SK-N-SH (cell line): Measurements from ENCODE around the gene ACTR10. TPM values are rescaled to one million over a fixed set of nuclear protein-coding genes. Genes with fewer than 3 reads are reported as not detected.

Experiments
- CTCF ChIA-PET: fragments of 300-600, 350-600 bp; formaldehyde crosslinking; extraction: SDS; loops from one replicate; lab custom pipeline; 2021; lab: Yijun Ruan, JAX
- POLR2A ChIA-PET: fragments of 350-600 bp; sonication (Branson Sonifier 250); formaldehyde crosslinking; extraction: SDS; loops from one replicate; lab custom pipeline; 2020; ENCODE audit warnings: antibody characterized with exemption, inconsistent platforms; lab: Yijun Ruan, JAX
- DNase-seq: peaks from one replicate; pipeline ENCODE4 v3.0.0; 2012
- H2AFZ ChIP-seq: fragments of 200-600 bp; sonication (generic); 2 replicates; pipeline ENCODE4 v1.8.1; 2016; ENCODE audit warnings: antibody characterized with exemption, mild to moderate bottlenecking, low read depth
- H3F3A ChIP-seq: fragments of 200-600 bp; sonication (generic); replicated peaks from 2 replicates; pipeline ENCODE3; 2016; ENCODE audit warnings: antibody characterized with exemption, mild to moderate bottlenecking; ENCODE audit not compliant: insufficient read depth
- H3K27ac ChIP-seq, 2 experiments: fragments of 200-500 bp in 1 of 2; fragments of 200-600 bp in 1 of 2; sonication (Bioruptor generic) in 1 of 2; sonication (generic), shearing (Covaris generic) in 1 of 2; 2 replicates each; pipeline versions ENCODE4 v1.5.1 to v1.6.1; 2014 to 2016; ENCODE audit warnings: low read depth in 2 of 2, inconsistent platforms in 1 of 2, low read length in 1 of 2, mild to moderate bottlenecking in 1 of 2, mixed read lengths in 1 of 2
- H3K27me3 ChIP-seq: fragments of 200-600 bp; sonication (generic), shearing (Covaris generic); 2 replicates; pipeline ENCODE4 v1.6.1; 2016; ENCODE audit warnings: mixed run types; ENCODE audit not compliant: insufficient read depth
- H3K36me3 ChIP-seq, 2 experiments: fragments of 200-500 bp in 1 of 2; fragments of 200-600 bp in 1 of 2; sonication (Bioruptor generic) in 1 of 2; sonication (generic) in 1 of 2; replicated peaks in 1 of 2; 2 replicates each; pipeline versions ENCODE3 to v1.5.1; 2014 to 2016; ENCODE audit warnings: low read length in 1 of 2, mild to moderate bottlenecking in 1 of 2; ENCODE audit not compliant: insufficient read depth in 2 of 2, control insufficient read depth in 1 of 2
- H3K4me1 ChIP-seq, 2 experiments: fragments of 200-500 bp in 1 of 2; fragments of 200-600 bp in 1 of 2; sonication (Bioruptor generic) in 1 of 2; sonication (generic), shearing (Covaris generic) in 1 of 2; 2 replicates each; pipeline versions ENCODE4 v1.5.1 to v1.6.1; 2014 to 2016; ENCODE audit warnings: low read depth in 1 of 2, low read length in 1 of 2, mixed run types in 1 of 2; ENCODE audit not compliant: insufficient read depth in 2 of 2, control insufficient read depth in 1 of 2
- H3K4me2 ChIP-seq: fragments of 200-600 bp; sonication (generic), shearing (Covaris generic); 2 replicates; pipeline ENCODE4 v1.6.1; 2017; ENCODE audit warnings: mixed run types
- H3K4me3 ChIP-seq, 2 experiments: fragments of 200-500 bp in 1 of 2; fragments of 200-600 bp in 1 of 2; sonication (Bioruptor generic) in 1 of 2; sonication (generic), shearing (Covaris generic) in 1 of 2; 2 replicates each; pipeline versions ENCODE4 v1.5.1 to v1.8.1; 2014 to 2016; ENCODE audit warnings: low read depth in 2 of 2, inconsistent platforms in 1 of 2, low read length in 1 of 2, mild to moderate bottlenecking in 1 of 2, mixed read lengths in 1 of 2, moderate library complexity in 1 of 2
- H3K79me2 ChIP-seq: fragments of 200-600 bp; sonication (generic); 2 replicates; pipeline ENCODE4 v1.8.1; 2017; ENCODE audit warnings: mild to moderate bottlenecking; ENCODE audit not compliant: insufficient read depth
- H3K9ac ChIP-seq: fragments of 200-600 bp; sonication (generic); 2 replicates; pipeline ENCODE4 v1.6.1; 2017; ENCODE audit warnings: mixed run types
- H3K9me2 ChIP-seq: fragments of 200-600 bp; sonication (generic); 2 replicates; pipeline ENCODE4 v1.6.1; 2017; ENCODE audit warnings: mixed run types
- H3K9me3 ChIP-seq: fragments of 200-600 bp; sonication (generic); 2 replicates; pipeline ENCODE4 v1.6.1; 2017; ENCODE audit warnings: mixed run types, mild to moderate bottlenecking, moderate library complexity
- H4K20me1 ChIP-seq: fragments of 200-600 bp; sonication (generic); 2 replicates; pipeline ENCODE4 v1.6.1; 2017; ENCODE audit warnings: mild to moderate bottlenecking, mixed run types; ENCODE audit not compliant: insufficient read depth
- ELF1 ChIP-seq: IDR thresholded peaks from 2 replicates; pipeline ENCODE4 v1.4.0; 2012
- EP300 ChIP-seq, 2 experiments: IDR thresholded peaks; 2 replicates each; pipeline versions ENCODE4 v1.4.0 to v1.6.1; 2012; ENCODE audit warnings: borderline replicate concordance in 1 of 2, low read depth in 1 of 2, low read length in 1 of 2
- FOXJ3 ChIP-seq: sonication (generic); formaldehyde crosslinking; IDR thresholded peaks from 2 replicates; pipeline ENCODE4 v1.5.1; 2020; ENCODE audit warnings: mild to moderate bottlenecking, missing genetic modification reagents
- FOXM1 ChIP-seq: IDR thresholded peaks from 2 replicates; pipeline ENCODE4 v1.4.0; 2012; ENCODE audit warnings: low read depth, mild to moderate bottlenecking
- PBX3 ChIP-seq: IDR thresholded peaks from 2 replicates; pipeline ENCODE4; 2012
- POLR2AphosphoS5 ChIP-seq: IDR thresholded peaks from 2 replicates; pipeline ENCODE4 v1.6.1; 2012; ENCODE audit warnings: low read depth, low read length
- REST ChIP-seq: IDR thresholded peaks from 2 replicates; pipeline ENCODE4 v1.6.1; 2012; ENCODE audit warnings: mild to moderate bottlenecking, low read depth, low read length, moderate library complexity
- RFX5 ChIP-seq: IDR thresholded peaks from 2 replicates; pipeline ENCODE4 v1.6.1; 2012; ENCODE audit warnings: mild to moderate bottlenecking, improper control_type of control experiment, low read length
- SIN3A ChIP-seq: IDR thresholded peaks from 2 replicates; pipeline ENCODE4 v1.6.1; 2012; ENCODE audit warnings: low read depth, mild to moderate bottlenecking, low read length, moderate library complexity, borderline replicate concordance
- TAF1 ChIP-seq: IDR thresholded peaks from 2 replicates; pipeline ENCODE4 v1.6.1; 2012; ENCODE audit warnings: low read depth, mild to moderate bottlenecking, low read length, moderate library complexity, borderline replicate concordance
- TEAD4 ChIP-seq: IDR thresholded peaks from 2 replicates; pipeline ENCODE4 v1.4.0; 2012; ENCODE audit warnings: mild to moderate bottlenecking, borderline replicate concordance; ENCODE audit not compliant: insufficient read depth
- USF1 ChIP-seq: IDR thresholded peaks from 2 replicates; pipeline ENCODE4 v1.4.0; 2012; ENCODE audit warnings: low read depth, borderline replicate concordance
- USF2 ChIP-seq: fragments of 150-350 bp; IDR thresholded peaks from 2 replicates; pipeline ENCODE4 v1.6.1; 2017; ENCODE audit warnings: antibody characterized with exemption, low read length, low read depth, borderline replicate concordance
- WGBS: methylation state at CpG from one replicate; pipeline ENCODE4 v1.1.6; 2017; ENCODE audit warnings: low lambda C conversion rate; 5-methylcytosine and 5-hydroxymethylcytosine counted together
- polyA plus RNA-seq, 3 experiments: library from polyadenylated mRNA; depleted of rRNA; stranded (reverse); fragments of >200 nt; gene quantifications; 2 replicates each; pipeline ENCODE4 v1.2.3, GENCODE V29; 2012

The ACTR10 gene
- polyA plus RNA-seq, 1 of the 3 experiments (the other 2 are of a cell fraction): 32.9 TPM

- no peak for TF ChIP-seq RFX5
- TF ChIP-seq PBX3: no peak
Observed at GRCh38 chr14:58281969-58282368, 82.0 kb downstream of the ACTR10 start (continued).

- no peak overlapping the region for H3K4me2 ChIP-seq
- no peak for DNase-seq
Observed at GRCh38 chr14:58282925-58283593, 83.1 kb downstream of the ACTR10 start.

More at GRCh38 chr14:58282925-58283593, 83.1 kb downstream of the ACTR10 start:
- H3K36me3 ChIP-seq: peaks cover 57 to 78% of the 10 kb centered on the region in 2 experiments
- POLR2A ChIA-PET: no interaction called here
- peak overlapping the region; percentile 16 to 91; a peak in 2 of 4 replicates for H3K27ac ChIP-seq
- TF ChIP-seq TAF1 (no peak), TEAD4 (no peak), RFX5 (no peak), FOXM1 (no peak), EP300 (IDR thresholded peaks at IDR 0.05; ENCODE audit: borderline replicate concordance in 1 of 2, low read depth in 1 of 2, low read length in 1 of 2) (no peak), SIN3A (no peak), USF1 (no peak), ELF1 (no peak), REST (no peak), FOXJ3 (no peak), POLR2AphosphoS5 (no peak), USF2 (no peak)
- no peak overlapping the region for H3K9ac ChIP-seq
- peaks cover 11 to 16% of the 10 kb centered on the region in 2 experiments; a peak in 3 of 4 replicates for H3K4me1 ChIP-seq
- peaks cover 21% of the 10 kb centered on the region for H4K20me1 ChIP-seq
- no peaks in the 10 kb centered on the region for H3K9me2 ChIP-seq
- CTCF ChIA-PET: interaction anchor here (1.2 to 1.6 kb wide), 2 partner anchors 19 to 37 kb away, joined by 3 read pairs; no protein-coding TSS in a partner anchor
- no peaks in the 10 kb centered on the region for H3K27me3 ChIP-seq
- H3K79me2 ChIP-seq: peaks cover 92% of the 10 kb centered on the region
- no peak overlapping the region for H2AFZ ChIP-seq
- H3K4me3 ChIP-seq: no peak overlapping the region
- H3F3A ChIP-seq: peaks cover 30% of the 10 kb centered on the region
- WGBS: 85% methylated on average over 4 of the region's 4 CpGs
- no peaks in the 10 kb centered on the region for H3K9me3 ChIP-seq
